Smooth muscle cell (in vitro differentiated cells): Measurements from ENCODE around the gene RIC8B. TPM values are rescaled to one million over a fixed set of nuclear protein-coding genes. Genes with fewer than 3 reads are reported as not detected.
"Not testable (repeated sequence)": the region's sequence is repeated elsewhere in the genome, so short reads cannot be mapped to it uniquely, and the experiment has no call there.

ENCODE experiments used
- DNase-seq: peaks from one replicate; lab custom pipeline; 2025; ENCODE audit not compliant: unreplicated experiment; lab: John Stamatoyannopoulos, UW
- H2AFZ ChIP-seq: fragments of 200-600 bp; sonication (generic); 2 replicates; pipeline ENCODE4 v1.6.0; 2016; ENCODE audit warnings: antibody characterized with exemption, low read depth, mild to moderate bottlenecking
- H3F3A ChIP-seq: fragments of 200-600 bp; sonication (generic); 2 replicates; pipeline ENCODE4 v1.6.0; 2017; ENCODE audit warnings: antibody characterized with exemption, low read depth
- H3K27ac ChIP-seq: fragments of 200-600 bp; sonication (generic); 2 replicates; pipeline ENCODE4 v1.5.1; 2016; ENCODE audit warnings: low read depth, mild to moderate bottlenecking
- H3K27me3 ChIP-seq: fragments of 200-600 bp; sonication (generic); 2 replicates; pipeline ENCODE4 v1.6.1; 2016; ENCODE audit warnings: low read depth, mild to moderate bottlenecking
- H3K36me3 ChIP-seq: fragments of 200-600 bp; sonication (generic); 2 replicates; pipeline ENCODE4 v1.5.1; 2016; ENCODE audit warnings: low read depth
- H3K4me1 ChIP-seq: fragments of 200-600 bp; sonication (generic); 2 replicates; pipeline ENCODE4 v1.5.1; 2016; ENCODE audit warnings: low read depth
- H3K4me2 ChIP-seq: fragments of 200-600 bp; sonication (generic); 2 replicates; pipeline ENCODE4 v1.6.0; 2016; ENCODE audit warnings: mild to moderate bottlenecking
- H3K4me3 ChIP-seq: fragments of 200-600 bp; sonication (generic); 2 replicates; pipeline ENCODE4 v1.5.1; 2016; ENCODE audit warnings: mild to moderate bottlenecking
- H3K79me2 ChIP-seq: fragments of 200-600 bp; sonication (generic); 2 replicates; pipeline ENCODE4 v1.6.0; 2016; ENCODE audit warnings: low read depth, mild to moderate bottlenecking
- H3K9ac ChIP-seq: fragments of 200-600 bp; sonication (generic); 2 replicates; pipeline ENCODE4 v1.6.0; 2016; ENCODE audit warnings: low read depth
- H3K9me3 ChIP-seq: fragments of 200-600 bp; sonication (generic); replicated peaks from 2 replicates; pipeline ENCODE4 v1.5.1; 2016; ENCODE audit warnings: low read depth
- H4K20me1 ChIP-seq: fragments of 200-600 bp; sonication (generic); 2 replicates; pipeline ENCODE4 v1.6.0; 2016; ENCODE audit warnings: low read depth
- WGBS: methylation state at CpG from one replicate; pipeline ENCODE4 v1.1.7; 2016; ENCODE audit warnings: low lambda C conversion rate; 5-methylcytosine and 5-hydroxymethylcytosine counted together
- polyA plus RNA-seq: library from polyadenylated mRNA; unstranded; fragments of >200 nt; fragmentation: Nextera tagmentation; extraction: Ambion mirVana; gene quantifications from 2 replicates; pipeline ENCODE4 v1.2.1, GENCODE V29; 2016
- total RNA-seq: library from RNA; depleted of rRNA; stranded (reverse); fragments of >200 nt; gene quantifications from 2 replicates; pipeline ENCODE4 v1.2.3, GENCODE V29; 2014
- TF ChIP-seq, protein P1 (sequence below): fragments of 200-600 bp; sonication (generic); IDR thresholded peaks from 2 replicates; pipeline ENCODE4 v1.5.1; 2017; ENCODE audit warnings: borderline replicate concordance, mild to moderate bottlenecking, antibody characterized with exemption; ENCODE audit not compliant: insufficient read depth, poor library complexity, severe bottlenecking

Gene RIC8B
- total and polyA plus RNA-seq, 2 experiments from 2014 or later: 7.3 to 11.7 TPM

DNA sequence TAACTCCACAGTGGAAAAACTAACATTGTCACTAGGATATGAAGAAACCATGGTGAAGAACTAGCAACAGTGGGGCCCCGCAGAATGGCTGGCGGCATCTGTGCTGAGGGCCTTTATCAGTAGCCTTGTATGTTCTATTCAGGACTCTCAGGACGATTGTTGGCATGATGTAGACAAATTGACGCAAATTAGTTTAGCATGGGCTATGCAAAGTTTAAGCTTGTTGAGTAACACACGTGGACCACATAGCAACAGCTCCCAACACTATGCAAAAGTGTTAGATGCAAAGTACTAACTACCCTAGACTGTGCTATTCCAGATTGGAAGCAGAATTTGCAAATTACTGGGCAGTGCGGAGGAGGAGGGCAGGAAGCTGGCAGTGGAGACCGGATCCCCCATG, 143.0 kb downstream of the RIC8B start:
- Histone ChIP-seq H3K9ac (no peak overlapping the region), H2AFZ (no peak overlapping the region), H3K27ac (no peak overlapping the region), H3K36me3 (no peaks in the 10 kb centered on the region), H3K4me3 (no peak overlapping the region), H3F3A (no peaks in the 10 kb centered on the region), H3K79me2 (no peaks in the 10 kb centered on the region), H3K4me1 (peaks cover 8% of the 10 kb centered on the region), H4K20me1 (no peaks in the 10 kb centered on the region), H3K9me3 (no peaks in the 10 kb centered on the region), H3K27me3 (peaks cover 7% of the 10 kb centered on the region), H3K4me2 (no peak overlapping the region)
- DNase-seq: no peak
- 75% methylated on average over 7 of the region's 7 CpGs for WGBS
- TF ChIP-seq, protein P1, sequence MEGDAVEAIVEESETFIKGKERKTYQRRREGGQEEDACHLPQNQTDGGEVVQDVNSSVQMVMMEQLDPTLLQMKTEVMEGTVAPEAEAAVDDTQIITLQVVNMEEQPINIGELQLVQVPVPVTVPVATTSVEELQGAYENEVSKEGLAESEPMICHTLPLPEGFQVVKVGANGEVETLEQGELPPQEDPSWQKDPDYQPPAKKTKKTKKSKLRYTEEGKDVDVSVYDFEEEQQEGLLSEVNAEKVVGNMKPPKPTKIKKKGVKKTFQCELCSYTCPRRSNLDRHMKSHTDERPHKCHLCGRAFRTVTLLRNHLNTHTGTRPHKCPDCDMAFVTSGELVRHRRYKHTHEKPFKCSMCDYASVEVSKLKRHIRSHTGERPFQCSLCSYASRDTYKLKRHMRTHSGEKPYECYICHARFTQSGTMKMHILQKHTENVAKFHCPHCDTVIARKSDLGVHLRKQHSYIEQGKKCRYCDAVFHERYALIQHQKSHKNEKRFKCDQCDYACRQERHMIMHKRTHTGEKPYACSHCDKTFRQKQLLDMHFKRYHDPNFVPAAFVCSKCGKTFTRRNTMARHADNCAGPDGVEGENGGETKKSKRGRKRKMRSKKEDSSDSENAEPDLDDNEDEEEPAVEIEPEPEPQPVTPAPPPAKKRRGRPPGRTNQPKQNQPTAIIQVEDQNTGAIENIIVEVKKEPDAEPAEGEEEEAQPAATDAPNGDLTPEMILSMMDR: no peak

- Histone ChIP-seq H3K36me3 (no peaks in the 10 kb centered on the region), H4K20me1 (no peaks in the 10 kb centered on the region), H3F3A (no peaks in the 10 kb centered on the region), H3K4me3 (no peak overlapping the region), H3K79me2 (no peaks in the 10 kb centered on the region), H3K9ac (no peak overlapping the region), H3K4me1 (peaks cover 8% of the 10 kb centered on the region), H3K4me2 (no peak overlapping the region), H2AFZ (no peak overlapping the region), H3K27ac (no peak overlapping the region), H3K27me3 (peaks cover 7% of the 10 kb centered on the region), H3K9me3 (no peaks in the 10 kb centered on the region)
- TF ChIP-seq, protein P1: peak; percentile 32
- WGBS: 7% methylated on average over 3 of the region's 3 CpGs
- no peak for DNase-seq
Measured at GRCh38 chr12:106918746-106919145, 144.3 kb downstream of the RIC8B start.

- WGBS: 41% methylated on average over 4 of the region's 4 CpGs
- TF ChIP-seq, protein P1: peak; percentile 87
Measured at GRCh38 chr12:106919910-106920544, 145.5 kb downstream of the RIC8B start.

DNA sequence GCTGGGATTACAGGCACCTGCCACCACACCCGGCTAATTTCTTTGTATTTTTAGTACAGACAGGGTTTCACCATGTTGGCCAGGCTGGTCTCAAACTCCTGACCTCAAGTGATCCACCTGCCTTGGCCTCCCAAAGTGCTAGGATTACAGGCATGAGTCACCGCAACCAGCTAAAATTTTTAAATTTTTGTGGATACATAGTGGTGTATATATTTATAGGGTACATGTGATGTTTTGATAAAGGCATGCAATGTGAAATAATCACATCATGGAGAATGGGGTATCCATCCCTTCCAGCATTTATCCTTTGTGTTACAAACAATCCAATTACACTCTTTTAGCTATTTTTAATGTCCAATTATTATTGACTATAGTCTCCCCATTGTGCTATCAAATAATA, 147.5 kb downstream of the RIC8B start:
- not testable (repeated sequence) for H3K4me3 ChIP-seq, H3K4me2 ChIP-seq, H3K36me3 ChIP-seq, H3F3A ChIP-seq, H3K9me3 ChIP-seq, H4K20me1 ChIP-seq, H3K4me1 ChIP-seq, H3K79me2 ChIP-seq, H3K27ac ChIP-seq, H2AFZ ChIP-seq, H3K9ac ChIP-seq, DNase-seq, H3K27me3 ChIP-seq
- 83% methylated on average over 2 of the region's 2 CpGs for WGBS

More at GRCh38 chr12:106919910-106920544, 145.5 kb downstream of the RIC8B start:
- no peak overlapping the region for H3K4me3 ChIP-seq
- H3K79me2 ChIP-seq: no peaks in the 10 kb centered on the region
- no peaks in the 10 kb centered on the region for H3F3A ChIP-seq
- no peaks in the 10 kb centered on the region for H3K36me3 ChIP-seq
- DNase-seq: no peak
- H4K20me1 ChIP-seq: no peaks in the 10 kb centered on the region
- H3K4me1 ChIP-seq: peaks cover 8% of the 10 kb centered on the region
- H3K27me3 ChIP-seq: peaks cover 7% of the 10 kb centered on the region
- H3K9ac ChIP-seq: no peak overlapping the region
- no peak overlapping the region for H3K27ac ChIP-seq
- H2AFZ ChIP-seq: no peak overlapping the region
- H3K4me2 ChIP-seq: no peak overlapping the region
- no peaks in the 10 kb centered on the region for H3K9me3 ChIP-seq

DNA sequence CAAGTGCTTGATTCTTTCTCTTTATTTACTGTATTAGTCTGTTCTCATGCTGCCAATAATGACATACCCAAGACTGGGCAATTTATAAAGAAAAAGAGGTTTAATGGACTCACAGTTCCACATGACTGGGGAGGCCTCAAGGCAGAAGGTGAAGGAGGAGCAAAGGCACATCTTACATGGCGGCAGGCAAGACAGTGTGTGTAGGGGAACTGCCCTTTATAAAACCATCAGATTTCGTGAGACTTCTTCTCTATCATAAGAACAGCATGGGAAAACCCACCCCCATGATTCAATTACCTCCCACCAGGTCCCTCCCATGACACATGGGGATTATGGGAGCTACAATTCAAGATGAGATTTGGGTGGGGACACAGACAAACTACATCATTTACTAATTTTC, 149.1 kb downstream of the RIC8B start:
- H3K27ac ChIP-seq, H3K4me3 ChIP-seq, H2AFZ ChIP-seq, H3K9ac ChIP-seq, H3K4me1 ChIP-seq, H3F3A ChIP-seq, H3K79me2 ChIP-seq, H3K4me2 ChIP-seq, H4K20me1 ChIP-seq, H3K27me3 ChIP-seq, DNase-seq, H3K9me3 ChIP-seq, H3K36me3 ChIP-seq: not testable (repeated sequence)
- WGBS: 100% methylated on average over 2 of the region's 2 CpGs
